Lower lobe of right lung (tissue), 2 donors: ENCODE measurements around the gene ITGA11. TPM values are rescaled to one million over a fixed set of nuclear protein-coding genes. Genes with fewer than 3 reads are reported as not detected.

Experiments
- ATAC-seq, 2 donors: fragments of 200-7000 bp; cut with Tn5 transposase; one replicate each; pipeline ENCODE4 v1.9.1; 2020 to 2022; ENCODE audit warnings: mild to moderate bottlenecking in 2 of 2, moderate library complexity in 2 of 2
- DNase-seq: peaks from one replicate; pipeline ENCODE4 v3.0.0-alpha.2; 2020
- H3K27ac ChIP-seq: fragments of 200-600 bp; one replicate; pipeline ENCODE4 v1.8.0; 2022
- H3K27me3 ChIP-seq: fragments of 200-600 bp; one replicate; pipeline ENCODE4 v1.8.0; 2022; ENCODE audit warnings: low read depth
- H3K36me3 ChIP-seq: fragments of 200-600 bp; one replicate; pipeline ENCODE4 v1.8.0; 2022; ENCODE audit warnings: mild to moderate bottlenecking
- H3K4me1 ChIP-seq: fragments of 200-600 bp; one replicate; pipeline ENCODE4 v1.8.0; 2022
- H3K4me3 ChIP-seq: fragments of 200-600 bp; one replicate; pipeline ENCODE4 v1.8.0; 2022; ENCODE audit warnings: mild to moderate bottlenecking
- H3K9me3 ChIP-seq: fragments of 200-600 bp; one replicate; pipeline ENCODE4 v1.8.0; 2022
- CTCF ChIP-seq: fragments of 200-600 bp; IDR thresholded peaks from one replicate; pipeline ENCODE4 v1.8.0; 2022; ENCODE audit warnings: antibody characterized with exemption, mild to moderate bottlenecking
- intact Hi-C: fragments of 100-400 bp; cut with DNase I; formaldehyde crosslinking; loops from one replicate; pipeline ENCODE4 v1.11.0; 2022
- total RNA-seq: library from RNA; stranded (reverse); fragmentation: NEBNext Ultra II Directional; extraction: Animal tissue kit (Norgen Biotek cat#: 25700); gene quantifications from one replicate; pipeline ENCODE4 v1.2.1, GENCODE V29; 2021
- donor health status: DM: no; HTN: yes; CAD: no; lungs with severe emphysema.

ITGA11 gene
- total RNA-seq, 1 donor from 2014 or later, result 2.7 TPM

- Histone ChIP-seq H3K4me3 (no peak overlapping the region), H3K27me3 (no peaks in the 10 kb centered on the region), H3K36me3 (no peaks in the 10 kb centered on the region), H3K9me3 (no peaks in the 10 kb centered on the region), H3K4me1 (no peaks in the 10 kb centered on the region), H3K27ac (no peak overlapping the region)
- DNase-seq (no peak), ATAC-seq (no peak)
- no peak for TF ChIP-seq CTCF
- intact Hi-C loops, result no loop called here
These were observed 15.2 kb upstream of the ITGA11 start for GRCh38 chr15:68447209-68447608.

GRCh38 chr15:68445351-68445750, 13.4 kb upstream of the ITGA11 start:
- ATAC-seq (no peak), DNase-seq (no peak)
- H3K4me1 ChIP-seq, result peaks cover 3% of the 10 kb centered on the region
- H3K9me3 ChIP-seq, result no peaks in the 10 kb centered on the region
- no peak overlapping the region for H3K27ac ChIP-seq
- no peak for TF ChIP-seq CTCF
- no peak overlapping the region for H3K4me3 ChIP-seq
- intact Hi-C loops, result no loop called here
- H3K27me3 ChIP-seq, result peaks cover under 1% of the 10 kb centered on the region
- H3K36me3 ChIP-seq, result no peaks in the 10 kb centered on the region

GRCh38 chr15:68444336-68444735, 12.4 kb upstream of the ITGA11 start:
- intact Hi-C loops, result no loop called here
- Histone ChIP-seq H3K36me3 (no peaks in the 10 kb centered on the region), H3K4me3 (no peak overlapping the region), H3K27ac (no peak overlapping the region), H3K9me3 (no peaks in the 10 kb centered on the region), H3K27me3 (peaks cover 6% of the 10 kb centered on the region), H3K4me1 (peaks cover 3% of the 10 kb centered on the region)
- no peak for TF ChIP-seq CTCF
- ATAC-seq (no peak), DNase-seq (no peak)

GRCh38 chr15:68442903-68443302, 10.9 kb upstream of the ITGA11 start:
- TF ChIP-seq CTCF, result no peak
- intact Hi-C loops, result no loop called here
- Histone ChIP-seq H3K4me3 (no peak overlapping the region), H3K27ac (no peak overlapping the region), H3K4me1 (peaks cover 3% of the 10 kb centered on the region), H3K9me3 (no peaks in the 10 kb centered on the region), H3K27me3 (peaks cover 14% of the 10 kb centered on the region), H3K36me3 (no peaks in the 10 kb centered on the region)
- ATAC-seq (no peak), DNase-seq (no peak)

- no peak for TF ChIP-seq CTCF
- H3K27me3 ChIP-seq, result peaks cover 21% of the 10 kb centered on the region
- no peak overlapping the region for H3K4me3 ChIP-seq
- intact Hi-C loops, result no loop called here
- no peak overlapping the region for H3K27ac ChIP-seq
- H3K4me1 ChIP-seq, result peaks cover 3% of the 10 kb centered on the region
- H3K9me3 ChIP-seq, result no peaks in the 10 kb centered on the region
- DNase-seq, result no peak
- ATAC-seq, result no peak
- H3K36me3 ChIP-seq, result no peaks in the 10 kb centered on the region
These were observed 10.1 kb upstream of the ITGA11 start for GRCh38 chr15:68442041-68442440.
